ENCODE results near the gene N4BP3.
"Not testable (repeated sequence)": the region's sequence is repeated elsewhere in the genome, so short reads cannot be mapped to it uniquely, and the experiment has no call there.

Gene N4BP3

DNA sequence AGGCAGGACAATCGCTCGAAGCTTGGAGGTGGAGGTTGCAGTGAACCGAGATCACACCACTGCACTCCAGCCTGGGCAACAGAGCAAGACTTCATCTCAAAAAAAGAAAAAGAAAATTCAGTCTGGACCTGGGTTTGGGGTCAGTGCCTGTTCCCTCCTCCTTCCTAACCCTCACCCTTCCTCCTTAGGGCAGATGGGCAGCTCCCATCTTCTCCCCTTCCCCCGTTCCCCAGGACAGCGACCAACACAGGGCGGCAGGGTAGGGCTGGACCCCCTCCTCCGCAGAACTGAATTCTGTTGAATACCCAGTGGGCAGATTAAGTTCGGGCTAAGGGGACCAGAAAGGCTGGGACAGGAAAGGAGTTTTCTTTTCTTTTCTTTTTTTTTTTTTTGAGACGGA lies 16.0 kb downstream of the N4BP3 start:
- in situ Hi-C loops (cut with HindIII; ENCODE audit: low pct_ligation_motif_present, low sequenced_read_pairs), result no loop called here
- DNase-seq, result no peak
- Histone ChIP-seq H3K36me3 (replicated peaks) (no peaks in the 10 kb centered on the region), H3K27me3 (replicated peaks) (no peaks in the 10 kb centered on the region), H3K27ac (no peak overlapping the region), H3K4me3 (ENCODE audit: low read depth, low read length) (no peak overlapping the region)
- TF ChIP-seq, protein P1, sequence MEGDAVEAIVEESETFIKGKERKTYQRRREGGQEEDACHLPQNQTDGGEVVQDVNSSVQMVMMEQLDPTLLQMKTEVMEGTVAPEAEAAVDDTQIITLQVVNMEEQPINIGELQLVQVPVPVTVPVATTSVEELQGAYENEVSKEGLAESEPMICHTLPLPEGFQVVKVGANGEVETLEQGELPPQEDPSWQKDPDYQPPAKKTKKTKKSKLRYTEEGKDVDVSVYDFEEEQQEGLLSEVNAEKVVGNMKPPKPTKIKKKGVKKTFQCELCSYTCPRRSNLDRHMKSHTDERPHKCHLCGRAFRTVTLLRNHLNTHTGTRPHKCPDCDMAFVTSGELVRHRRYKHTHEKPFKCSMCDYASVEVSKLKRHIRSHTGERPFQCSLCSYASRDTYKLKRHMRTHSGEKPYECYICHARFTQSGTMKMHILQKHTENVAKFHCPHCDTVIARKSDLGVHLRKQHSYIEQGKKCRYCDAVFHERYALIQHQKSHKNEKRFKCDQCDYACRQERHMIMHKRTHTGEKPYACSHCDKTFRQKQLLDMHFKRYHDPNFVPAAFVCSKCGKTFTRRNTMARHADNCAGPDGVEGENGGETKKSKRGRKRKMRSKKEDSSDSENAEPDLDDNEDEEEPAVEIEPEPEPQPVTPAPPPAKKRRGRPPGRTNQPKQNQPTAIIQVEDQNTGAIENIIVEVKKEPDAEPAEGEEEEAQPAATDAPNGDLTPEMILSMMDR (IDR thresholded peaks at IDR 0.05; ENCODE audit: low read depth, low read length, missing control alignments), result no peak

DNA sequence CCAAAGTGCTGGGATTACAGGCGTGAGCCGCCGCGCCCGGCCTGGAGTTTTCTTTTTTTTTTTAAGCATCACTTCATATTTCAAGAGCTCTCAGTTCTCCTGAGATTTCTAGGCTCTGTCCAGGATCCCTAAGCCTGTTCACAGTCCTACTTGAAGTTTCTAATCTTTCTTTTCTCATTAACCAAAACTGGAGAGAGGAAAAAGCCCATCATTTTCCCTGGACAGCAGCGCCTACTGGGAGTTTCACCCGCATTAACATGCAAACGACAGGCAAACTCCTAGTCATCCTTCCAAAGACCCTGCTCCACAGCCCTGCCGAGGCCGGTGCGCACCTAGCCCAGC lies 16.9 kb downstream of the N4BP3 start:
- H3K27me3 ChIP-seq (replicated peaks); H3K36me3 ChIP-seq (replicated peaks); in situ Hi-C loops (cut with HindIII; ENCODE audit: low pct_ligation_motif_present, low sequenced_read_pairs); DNase-seq: not testable (repeated sequence)
- peak overlapping the region; percentile 18 for H3K27ac ChIP-seq
- H3K4me3 ChIP-seq (ENCODE audit: low read depth, low read length), result peak overlapping the region; percentile 72

DNA sequence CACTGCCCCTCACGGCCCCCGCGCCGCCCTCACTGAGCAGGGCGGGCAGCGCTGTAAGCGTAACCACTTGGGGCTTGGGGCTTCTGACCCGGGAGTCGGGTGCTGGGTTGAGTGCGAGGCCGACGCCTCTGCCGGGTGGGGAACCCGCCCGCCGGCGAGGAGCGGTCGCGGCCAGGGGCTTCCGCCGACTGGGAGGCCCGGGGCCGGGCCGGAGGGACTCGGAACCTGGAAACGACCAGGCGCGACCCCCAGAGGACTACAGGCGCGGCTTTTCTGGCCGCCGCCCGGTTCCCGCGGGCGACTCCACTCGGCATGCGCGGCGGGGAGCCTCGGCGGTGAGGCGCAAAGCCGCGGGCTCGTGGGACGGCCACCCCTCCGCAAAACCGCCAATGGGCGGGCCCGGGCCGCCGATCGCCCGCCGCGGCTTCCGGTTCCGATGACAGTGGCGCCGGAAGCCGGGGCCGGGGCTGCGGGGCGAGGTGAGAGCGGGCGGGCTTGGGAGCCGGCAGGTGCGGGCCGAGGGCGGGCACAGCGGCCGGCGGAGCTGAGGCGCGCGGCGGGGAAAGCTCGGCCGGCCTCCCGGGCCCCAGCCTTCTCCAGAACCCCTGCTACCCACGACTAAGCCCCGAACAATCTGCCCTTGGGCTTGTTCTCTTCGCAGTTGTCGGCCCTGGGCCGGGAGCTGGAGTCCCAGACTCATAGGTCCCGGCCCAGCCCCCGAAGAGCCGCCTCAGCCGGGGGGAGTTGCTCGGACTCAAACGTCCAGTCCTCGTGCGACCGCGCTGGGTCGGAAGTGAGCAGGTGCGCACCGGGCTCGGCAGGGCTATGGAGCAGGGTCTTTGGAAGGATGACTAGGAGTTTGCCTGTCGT lies 17.5 kb downstream of the N4BP3 start, which contains the start of gene RMND5B:
TSS of gene RMND5B (plus strand) at position 439 of the 870 bp plus-strand sequence. CDS start 7,106 bp downstream, outside the sequence.
- Histone ChIP-seq H3K4me3 (ENCODE audit: low read depth, low read length) (peak within 1 kb of the TSS; percentile 72), H3K27me3 (replicated peaks) (no peaks in the 10 kb centered on the region), H3K36me3 (replicated peaks) (no peaks in the 10 kb centered on the region), H3K27ac (peak within 1 kb of the TSS; percentile 18)
- TF ChIP-seq, protein P1 (IDR thresholded peaks at IDR 0.05; ENCODE audit: low read depth, low read length, missing control alignments), result no peak
- DNase-seq, result peak; percentile 42
- in situ Hi-C loops (cut with HindIII; ENCODE audit: low pct_ligation_motif_present, low sequenced_read_pairs), result no loop called here

DNA sequence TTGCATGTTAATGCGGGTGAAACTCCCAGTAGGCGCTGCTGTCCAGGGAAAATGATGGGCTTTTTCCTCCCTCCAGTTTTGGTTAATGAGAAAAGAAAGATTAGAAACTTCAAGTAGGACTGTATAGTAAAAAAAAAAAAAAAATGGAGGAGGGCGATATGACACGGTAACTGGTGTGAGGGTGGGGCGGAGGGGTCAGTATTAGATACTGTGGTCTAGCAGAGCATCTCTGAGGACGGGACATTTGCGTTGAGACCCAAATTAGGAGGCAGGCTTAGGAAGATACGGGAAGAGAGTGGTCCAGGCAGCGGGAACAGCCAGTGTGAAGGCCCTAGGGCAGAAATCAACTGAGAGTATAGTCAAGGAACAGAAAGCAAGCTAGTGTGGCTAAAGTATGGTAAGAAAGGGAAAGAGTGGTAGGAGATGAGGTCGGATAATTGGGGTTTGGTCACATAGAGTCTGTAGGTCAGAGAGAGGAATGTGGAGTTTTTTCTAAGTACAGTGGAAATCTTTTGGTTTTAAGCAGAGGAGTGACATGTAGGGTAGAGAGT lies 18.2 kb downstream of the N4BP3 start:
- H3K27ac ChIP-seq, result no peak overlapping the region
- H3K4me3 ChIP-seq (ENCODE audit: low read depth, low read length), result peak overlapping the region; percentile 72
- in situ Hi-C loops (cut with HindIII; ENCODE audit: low pct_ligation_motif_present, low sequenced_read_pairs), result no loop called here
- DNase-seq, result no peak
- no peaks in the 10 kb centered on the region for H3K36me3 ChIP-seq (replicated peaks)
- no peaks in the 10 kb centered on the region for H3K27me3 ChIP-seq (replicated peaks)
- TF ChIP-seq, protein P1 (IDR thresholded peaks at IDR 0.05; ENCODE audit: low read depth, low read length, missing control alignments), result no peak

DNA sequence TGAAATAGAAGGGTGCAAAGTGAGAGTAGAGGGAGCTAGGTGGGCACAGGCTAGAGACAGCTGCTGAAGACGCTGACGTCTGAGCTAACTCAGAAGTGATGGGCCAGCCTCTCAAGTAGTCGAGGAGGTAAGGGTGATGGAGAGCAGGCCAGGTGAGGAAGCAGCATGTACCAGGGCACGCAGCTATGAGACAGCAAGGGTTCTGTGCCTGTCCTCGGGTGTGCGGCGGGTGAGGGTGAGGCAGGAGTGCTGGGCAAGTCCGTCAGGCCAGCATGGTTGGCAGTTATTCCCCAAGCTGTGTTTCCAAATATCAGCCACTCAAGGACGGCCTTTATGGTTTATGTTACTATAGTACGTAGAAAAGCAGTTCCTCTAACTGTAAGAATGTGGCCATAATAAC lies 23.7 kb downstream of the N4BP3 start:
- no peak overlapping the region for H3K27ac ChIP-seq
- in situ Hi-C loops (cut with HindIII; ENCODE audit: low pct_ligation_motif_present, low sequenced_read_pairs), result no loop called here
- DNase-seq, result no peak
- H3K36me3 ChIP-seq (replicated peaks), result no peaks in the 10 kb centered on the region
- H3K27me3 ChIP-seq (replicated peaks), result no peaks in the 10 kb centered on the region
- TF ChIP-seq, protein P1 (IDR thresholded peaks at IDR 0.05; ENCODE audit: low read depth, low read length, missing control alignments), result no peak
- H3K4me3 ChIP-seq (ENCODE audit: low read depth, low read length), result no peak overlapping the region

DNA sequence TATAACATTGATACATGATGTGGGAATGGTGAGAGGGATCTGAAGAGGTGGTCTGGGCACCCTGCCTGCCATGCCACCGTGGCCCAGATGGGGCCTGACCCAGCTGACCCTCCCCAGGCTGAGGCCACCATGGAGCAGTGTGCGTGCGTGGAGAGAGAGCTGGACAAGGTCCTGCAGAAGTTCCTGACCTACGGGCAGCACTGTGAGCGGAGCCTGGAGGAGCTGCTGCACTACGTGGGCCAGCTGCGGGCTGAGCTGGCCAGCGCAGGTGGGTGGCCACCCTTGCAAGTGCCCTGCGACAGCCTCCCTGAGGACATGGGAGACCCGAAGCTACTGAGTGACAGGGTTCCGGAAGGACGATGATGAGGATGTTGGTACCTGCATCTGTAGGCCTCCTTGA lies 24.7 kb downstream of the N4BP3 start:
- in situ Hi-C loops (cut with HindIII; ENCODE audit: low pct_ligation_motif_present, low sequenced_read_pairs), result no loop called here

More for the DNA sequence above, 24.7 kb downstream of the N4BP3 start:
- Histone ChIP-seq H3K4me3 (ENCODE audit: low read depth, low read length) (no peak overlapping the region), H3K27ac (no peak overlapping the region), H3K27me3 (replicated peaks) (no peaks in the 10 kb centered on the region), H3K36me3 (replicated peaks) (peaks cover 4% of the 10 kb centered on the region)
- no peak for DNase-seq
- TF ChIP-seq, protein P1 (IDR thresholded peaks at IDR 0.05; ENCODE audit: low read depth, low read length, missing control alignments), result no peak
